OCI-LY1 (cell line): ENCODE results near the gene DOK6.

Experiments used
- H2AFZ ChIP-seq: fragments of 200-600 bp; sonication (generic), shearing (Covaris generic); 2 replicates; pipeline ENCODE4 v1.6.0; 2014; ENCODE audit warnings: antibody characterized with exemption, mild to moderate bottlenecking, low read length
- H3F3A ChIP-seq: fragments of 200-600 bp; sonication (generic), shearing (Covaris generic); 2 replicates; pipeline ENCODE4 v1.6.0; 2014; ENCODE audit warnings: mild to moderate bottlenecking, antibody characterized with exemption, low read length, moderate library complexity; ENCODE audit not compliant: insufficient read depth
- H3K27ac ChIP-seq: fragments of 200-600 bp; sonication (generic); 2 replicates; pipeline ENCODE4 v1.5.1; 2014; ENCODE audit warnings: low read length, mixed run types, mild to moderate bottlenecking, low read depth; ENCODE audit not compliant: poor library complexity, severe bottlenecking
- H3K27me3 ChIP-seq: fragments of 200-600 bp; sonication (generic); 2 replicates; pipeline ENCODE4 v1.6.0; 2014; ENCODE audit warnings: antibody characterized with exemption, mild to moderate bottlenecking, low read length, moderate library complexity; ENCODE audit not compliant: insufficient read depth
- H3K36me3 ChIP-seq: fragments of 200-600 bp; sonication (generic); 2 replicates; pipeline ENCODE4 v1.6.1; 2014; ENCODE audit warnings: mild to moderate bottlenecking, antibody characterized with exemption, low read length, moderate library complexity, mixed read lengths; ENCODE audit not compliant: insufficient read depth
- H3K4me1 ChIP-seq: fragments of 200-600 bp; sonication (generic); 2 replicates; pipeline ENCODE4 v1.5.1; 2014; ENCODE audit warnings: mild to moderate bottlenecking, low read length, moderate library complexity; ENCODE audit not compliant: insufficient read depth, severe bottlenecking
- H3K4me2 ChIP-seq: fragments of 200-600 bp; sonication (generic), shearing (Covaris generic); 2 replicates; pipeline ENCODE4 v1.6.1; 2014; ENCODE audit warnings: low read length
- H3K4me3 ChIP-seq: fragments of 200-600 bp; sonication (generic); 2 replicates; pipeline ENCODE4 v1.5.1; 2014; ENCODE audit warnings: low read length, low read depth, mild to moderate bottlenecking, mixed read lengths; ENCODE audit not compliant: poor library complexity, severe bottlenecking
- H3K79me2 ChIP-seq: fragments of 200-600 bp; shearing (Covaris generic); 2 replicates; pipeline ENCODE4 v1.6.1; 2016; ENCODE audit warnings: mixed run types, low read length, mixed read lengths; ENCODE audit not compliant: insufficient read depth
- H3K9ac ChIP-seq: fragments of 200-600 bp; sonication (generic), shearing (Covaris generic); 2 replicates; pipeline ENCODE4 v1.6.1; 2014; ENCODE audit warnings: mild to moderate bottlenecking, low read length, mixed read lengths
- H3K9me2 ChIP-seq: fragments of 200-600 bp; sonication (generic), shearing (Covaris generic); 2 replicates; pipeline ENCODE4 v1.6.1; 2014; ENCODE audit warnings: low read depth, mild to moderate bottlenecking, low read length, mixed read lengths
- H3K9me3 ChIP-seq: fragments of 200-600 bp; shearing (Covaris generic); 2 replicates; pipeline ENCODE4 v1.6.1; 2014; ENCODE audit warnings: low read length, mixed read lengths
- H4K20me1 ChIP-seq: fragments of 200-600 bp; sonication (generic), shearing (Covaris generic); 2 replicates; pipeline ENCODE4 v1.6.0; 2016; ENCODE audit warnings: mild to moderate bottlenecking, low read length; ENCODE audit not compliant: insufficient read depth
- EZH2 ChIP-seq: fragments of 200-600 bp; sonication (generic), shearing (Covaris generic); IDR thresholded peaks from 2 replicates; pipeline ENCODE4 v1.8.0; 2017; ENCODE audit warnings: borderline replicate concordance, mixed run types, mild to moderate bottlenecking, antibody characterized with exemption, low read length, moderate library complexity, mixed read lengths
- TF ChIP-seq, protein P1 (sequence below): fragments of 200-600 bp; sonication (generic), shearing (Covaris generic); IDR thresholded peaks from 2 replicates; pipeline ENCODE4 v1.5.1; 2017; ENCODE audit warnings: mild to moderate bottlenecking, antibody characterized with exemption, low read length, moderate library complexity, mixed read lengths

Gene DOK6

DNA sequence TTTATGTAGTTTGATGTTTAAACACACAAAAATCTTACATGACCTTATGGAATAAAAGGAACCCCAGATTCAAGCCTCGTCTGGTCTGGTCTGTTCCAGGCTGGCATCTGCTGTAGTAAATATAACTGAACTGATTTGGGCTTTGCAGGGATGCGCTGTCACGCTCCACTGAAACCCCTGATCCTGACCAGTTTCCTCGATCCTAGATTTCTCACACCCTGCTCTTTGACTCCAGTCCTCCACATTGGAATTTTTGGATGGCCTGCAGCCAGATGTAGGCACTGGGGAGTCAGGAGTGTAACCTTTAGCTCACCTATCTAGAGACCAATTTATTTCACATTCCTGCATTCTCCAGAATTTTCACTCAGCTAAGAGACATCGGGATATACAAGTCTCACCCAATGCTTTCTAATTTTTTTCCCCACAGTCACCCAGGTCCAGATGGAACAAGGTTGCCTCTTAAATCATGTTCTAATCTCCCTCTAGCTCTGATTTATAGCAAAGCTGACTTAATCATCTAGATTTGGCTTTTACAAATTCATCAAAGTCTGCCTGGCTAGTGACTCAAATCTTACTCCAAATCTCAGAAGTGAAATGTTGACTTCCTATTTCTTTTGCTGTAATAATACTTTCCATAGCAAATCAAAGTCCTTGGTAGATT lies 327.4 kb downstream of the DOK6 start:
- Histone ChIP-seq H3K9ac (no peak overlapping the region), H3K9me3 (no peaks in the 10 kb centered on the region), H3K27ac (no peak overlapping the region), H3K36me3 (no peaks in the 10 kb centered on the region), H3K4me1 (no peaks in the 10 kb centered on the region), H4K20me1 (no peaks in the 10 kb centered on the region), H3K4me3 (no peak overlapping the region), H3K79me2 (no peaks in the 10 kb centered on the region), H3K27me3 (no peaks in the 10 kb centered on the region), H3F3A (no peaks in the 10 kb centered on the region), H2AFZ (no peak overlapping the region), H3K9me2 (no peaks in the 10 kb centered on the region), H3K4me2 (no peak overlapping the region)
- TF ChIP-seq, protein P1, sequence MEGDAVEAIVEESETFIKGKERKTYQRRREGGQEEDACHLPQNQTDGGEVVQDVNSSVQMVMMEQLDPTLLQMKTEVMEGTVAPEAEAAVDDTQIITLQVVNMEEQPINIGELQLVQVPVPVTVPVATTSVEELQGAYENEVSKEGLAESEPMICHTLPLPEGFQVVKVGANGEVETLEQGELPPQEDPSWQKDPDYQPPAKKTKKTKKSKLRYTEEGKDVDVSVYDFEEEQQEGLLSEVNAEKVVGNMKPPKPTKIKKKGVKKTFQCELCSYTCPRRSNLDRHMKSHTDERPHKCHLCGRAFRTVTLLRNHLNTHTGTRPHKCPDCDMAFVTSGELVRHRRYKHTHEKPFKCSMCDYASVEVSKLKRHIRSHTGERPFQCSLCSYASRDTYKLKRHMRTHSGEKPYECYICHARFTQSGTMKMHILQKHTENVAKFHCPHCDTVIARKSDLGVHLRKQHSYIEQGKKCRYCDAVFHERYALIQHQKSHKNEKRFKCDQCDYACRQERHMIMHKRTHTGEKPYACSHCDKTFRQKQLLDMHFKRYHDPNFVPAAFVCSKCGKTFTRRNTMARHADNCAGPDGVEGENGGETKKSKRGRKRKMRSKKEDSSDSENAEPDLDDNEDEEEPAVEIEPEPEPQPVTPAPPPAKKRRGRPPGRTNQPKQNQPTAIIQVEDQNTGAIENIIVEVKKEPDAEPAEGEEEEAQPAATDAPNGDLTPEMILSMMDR = no peak
- no peak for TF ChIP-seq EZH2

DNA sequence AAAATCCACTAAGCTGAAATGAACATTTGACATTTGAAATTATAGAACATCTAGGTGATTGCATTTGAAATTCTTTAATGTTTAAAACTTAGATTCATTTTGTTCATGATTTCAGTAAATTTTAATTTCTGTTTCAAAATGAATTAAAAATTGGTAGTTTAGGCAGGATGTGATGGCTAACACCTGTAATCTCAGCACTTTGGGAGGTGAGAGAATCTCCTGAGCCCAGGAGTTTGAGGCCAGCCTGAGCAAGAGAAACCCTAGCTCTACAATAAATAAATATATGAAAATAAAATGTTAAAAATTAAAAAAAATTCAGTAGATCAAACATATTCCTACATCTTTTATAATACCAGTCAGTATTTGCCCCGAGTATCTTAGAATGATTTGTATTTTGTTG lies 330.0 kb downstream of the DOK6 start:
- Histone ChIP-seq H3K9me2 (no peaks in the 10 kb centered on the region), H3K27ac (no peak overlapping the region), H3K4me3 (no peak overlapping the region), H3K9me3 (no peaks in the 10 kb centered on the region), H3K27me3 (no peaks in the 10 kb centered on the region), H3K79me2 (no peaks in the 10 kb centered on the region), H3F3A (no peaks in the 10 kb centered on the region), H3K4me2 (no peak overlapping the region), H3K9ac (no peak overlapping the region), H2AFZ (no peak overlapping the region), H4K20me1 (no peaks in the 10 kb centered on the region), H3K4me1 (no peaks in the 10 kb centered on the region), H3K36me3 (no peaks in the 10 kb centered on the region)
- no peak for TF ChIP-seq EZH2
- TF ChIP-seq, protein P1 = no peak

DNA sequence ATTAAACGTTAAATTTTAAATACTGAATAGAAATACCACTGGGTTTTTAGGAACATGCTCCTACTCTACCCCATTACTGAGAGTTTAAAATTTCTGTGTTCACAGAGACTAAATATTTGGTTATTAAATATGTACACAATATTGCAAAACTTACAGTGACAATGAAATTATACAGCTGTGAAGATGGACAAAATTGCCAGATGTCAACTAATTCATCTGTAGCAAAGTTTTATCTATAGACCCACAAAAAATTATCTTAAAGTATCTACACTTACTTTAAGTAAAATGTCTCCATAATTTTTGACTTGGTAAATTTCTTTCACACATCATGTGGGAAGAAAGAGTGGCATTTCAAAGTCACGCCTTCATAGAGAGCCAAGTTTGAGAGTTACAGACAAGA lies 333.8 kb downstream of the DOK6 start:
- Histone ChIP-seq H3K27me3 (no peaks in the 10 kb centered on the region), H3K36me3 (no peaks in the 10 kb centered on the region), H2AFZ (no peak overlapping the region), H3K27ac (no peak overlapping the region), H3K79me2 (no peaks in the 10 kb centered on the region), H4K20me1 (no peaks in the 10 kb centered on the region), H3K9me3 (no peaks in the 10 kb centered on the region), H3K9ac (no peak overlapping the region), H3F3A (no peaks in the 10 kb centered on the region), H3K4me1 (no peaks in the 10 kb centered on the region), H3K9me2 (no peaks in the 10 kb centered on the region), H3K4me2 (no peak overlapping the region), H3K4me3 (no peak overlapping the region)
- TF ChIP-seq, protein P1 = no peak
- TF ChIP-seq EZH2 = no peak
